GM19025 (cell line): ENCODE results near the gene ZNF500.

ENCODE experiments used
- ATAC-seq: cut with Tn5 transposase; IDR thresholded peaks from one replicate; pipeline ENCODE4 v1.9.1; 2021; ENCODE audit warnings: mild to moderate bottlenecking, low read depth, moderate library complexity; ENCODE audit not compliant: unreplicated experiment

ZNF500 gene

GRCh38 chr16:4713663-4714501, 53.1 kb downstream of the ZNF500 start:
- ATAC-seq, result no peak

- ATAC-seq, result no peak
Observed at GRCh38 chr16:4709481-4709880, 57.5 kb downstream of the ZNF500 start.

GRCh38 chr16:4706871-4707270, 60.1 kb downstream of the ZNF500 start:
- no peak for ATAC-seq

GRCh38 chr16:4704913-4705312, 62.0 kb downstream of the ZNF500 start:
- no peak for ATAC-seq

- no peak for ATAC-seq
Observed at GRCh38 chr16:4704491-4704890, 62.5 kb downstream of the ZNF500 start.

GRCh38 chr16:4703906-4704305, 63.1 kb downstream of the ZNF500 start:
- ATAC-seq, result no peak

- no peak for ATAC-seq
Observed at GRCh38 chr16:4702466-4702808, 64.5 kb downstream of the ZNF500 start.

GRCh38 chr16:4701791-4702465, 65.0 kb downstream of the ZNF500 start:
- ATAC-seq, result no peak

GRCh38 chr16:4700997-4701743, 65.8 kb downstream of the ZNF500 start:
- no peak for ATAC-seq

GRCh38 chr16:4700380-4700996, 66.5 kb downstream of the ZNF500 start:
- no peak for ATAC-seq

- ATAC-seq, result no peak
Observed at GRCh38 chr16:4699046-4699556, 67.9 kb downstream of the ZNF500 start.

GRCh38 chr16:4698321-4699045, 68.5 kb downstream of the ZNF500 start:
- ATAC-seq, result no peak
